ENCODE data around the gene TMEM144.

DNA sequence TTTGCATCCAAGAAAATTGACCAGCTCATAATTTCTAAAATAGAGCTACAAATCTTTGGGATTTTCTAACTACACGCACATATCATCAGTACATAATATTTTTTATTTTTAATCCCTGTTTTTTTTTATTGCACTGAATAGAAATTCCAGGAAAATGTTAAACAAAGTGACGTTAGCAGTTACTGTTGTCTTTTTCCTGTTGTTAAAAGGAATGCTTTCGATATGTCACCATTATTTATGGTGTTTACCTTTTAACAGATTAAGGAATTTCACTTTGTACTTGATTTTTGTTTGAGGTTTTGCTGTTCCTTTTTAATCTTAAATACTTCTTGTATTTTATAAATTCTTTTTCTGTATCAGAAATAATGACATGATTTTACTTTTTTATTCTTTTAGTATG, 89.7 kb downstream of the TMEM144 start:
- TF ChIP-seq, protein P1, sequence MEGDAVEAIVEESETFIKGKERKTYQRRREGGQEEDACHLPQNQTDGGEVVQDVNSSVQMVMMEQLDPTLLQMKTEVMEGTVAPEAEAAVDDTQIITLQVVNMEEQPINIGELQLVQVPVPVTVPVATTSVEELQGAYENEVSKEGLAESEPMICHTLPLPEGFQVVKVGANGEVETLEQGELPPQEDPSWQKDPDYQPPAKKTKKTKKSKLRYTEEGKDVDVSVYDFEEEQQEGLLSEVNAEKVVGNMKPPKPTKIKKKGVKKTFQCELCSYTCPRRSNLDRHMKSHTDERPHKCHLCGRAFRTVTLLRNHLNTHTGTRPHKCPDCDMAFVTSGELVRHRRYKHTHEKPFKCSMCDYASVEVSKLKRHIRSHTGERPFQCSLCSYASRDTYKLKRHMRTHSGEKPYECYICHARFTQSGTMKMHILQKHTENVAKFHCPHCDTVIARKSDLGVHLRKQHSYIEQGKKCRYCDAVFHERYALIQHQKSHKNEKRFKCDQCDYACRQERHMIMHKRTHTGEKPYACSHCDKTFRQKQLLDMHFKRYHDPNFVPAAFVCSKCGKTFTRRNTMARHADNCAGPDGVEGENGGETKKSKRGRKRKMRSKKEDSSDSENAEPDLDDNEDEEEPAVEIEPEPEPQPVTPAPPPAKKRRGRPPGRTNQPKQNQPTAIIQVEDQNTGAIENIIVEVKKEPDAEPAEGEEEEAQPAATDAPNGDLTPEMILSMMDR (IDR thresholded peaks at IDR 0.05; ENCODE audit: insufficient read depth, low read depth, low read length): no peak
- TF ChIP-seq EZH2 (IDR thresholded peaks at IDR 0.05; ENCODE audit: insufficient read depth, low read length): no peak
